ENCODE data around the gene GJD4.
A peak's percentile ranks its signal among the peaks of the same experiment; 100 is the strongest.

- TF ChIP-seq CTCF (conservative IDR thresholded peaks at IDR 0.05; ENCODE audit: low read depth, low read length) (no peak), CEBPB (IDR thresholded peaks at IDR 0.05; ENCODE audit: low read depth, low read length) (peak; percentile 78), USF2 (IDR thresholded peaks at IDR 0.05; ENCODE audit: low read depth, low read length) (no peak), RAD21 (IDR thresholded peaks at IDR 0.05; ENCODE audit: low read length) (no peak), POLR2A (IDR thresholded peaks at IDR 0.05; ENCODE audit: low read depth, low read length) (no peak), RFX5 (IDR thresholded peaks at IDR 0.05; ENCODE audit: low read depth, low read length) (no peak), BHLHE40 (IDR thresholded peaks at IDR 0.05; ENCODE audit: low read depth, low read length) (no peak), MAFK (IDR thresholded peaks at IDR 0.05; ENCODE audit: low read depth, low read length) (no peak), MXI1 (IDR thresholded peaks at IDR 0.05; ENCODE audit: borderline replicate concordance, low read depth, low read length) (no peak), RCOR1 (IDR thresholded peaks at IDR 0.05; ENCODE audit: insufficient replicate concordance, low read length) (no peak)
These were observed 26.3 kb downstream of the GJD4 start for GRCh38 chr10:35631404-35631803.
